GM11168 (cell line): ENCODE measurements around the gene SNAP47.

ENCODE experiments used
- in situ Hi-C: fragments of 300-500 bp; cut with MboI; formaldehyde crosslinking; loops from one replicate; pipeline ENCODE4 v1.12.0; 2022; ENCODE audit warnings: low sequenced_read_pairs; ENCODE audit not compliant: unreplicated experiment

The SNAP47 gene

GRCh38 chr1:227748496-227749182 is 13.4 kb downstream of the SNAP47 start:
- in situ Hi-C loops, result no loop called here

- in situ Hi-C loops, result no loop called here
Observed at GRCh38 chr1:227749225-227749624, 14.0 kb downstream of the SNAP47 start.

GRCh38 chr1:227749916-227750710 is 14.9 kb downstream of the SNAP47 start:
- in situ Hi-C loops, result loop anchor here (25.0 kb wide), 1 partner anchor 187 kb away; the partner anchor contains the start of gene WNT9A

- in situ Hi-C loops, result loop anchor here (25.0 kb wide), 1 partner anchor 183 kb away; the partner anchor contains the start of gene WNT9A
Observed at GRCh38 chr1:227753999-227754711, 18.9 kb downstream of the SNAP47 start.

GRCh38 chr1:227754958-227755357 is 19.7 kb downstream of the SNAP47 start:
- in situ Hi-C loops, result loop anchor here (25.0 kb wide), 1 partner anchor 182 kb away; the partner anchor contains the start of gene WNT9A

- in situ Hi-C loops, result loop anchor here (25.0 kb wide), 1 partner anchor 181 kb away; the partner anchor contains the start of gene WNT9A
Observed at GRCh38 chr1:227756172-227756959, 21.1 kb downstream of the SNAP47 start.

- in situ Hi-C loops, result loop anchor here (25.0 kb wide), 1 partner anchor 180 kb away; the partner anchor contains the start of gene WNT9A
Observed at GRCh38 chr1:227757781-227758180, 22.5 kb downstream of the SNAP47 start.

- in situ Hi-C loops, result loop anchor here (25.0 kb wide), 1 partner anchor 179 kb away; the partner anchor contains the start of gene WNT9A
Observed at GRCh38 chr1:227758366-227758765, 23.1 kb downstream of the SNAP47 start.

- in situ Hi-C loops, result loop anchor here (25.0 kb wide), 1 partner anchor 178 kb away; the partner anchor contains the start of gene WNT9A
Observed at GRCh38 chr1:227759341-227760300, 24.4 kb downstream of the SNAP47 start.

- in situ Hi-C loops, result loop anchor here (25.0 kb wide), 1 partner anchor 177 kb away; the partner anchor contains the start of gene WNT9A
Observed at GRCh38 chr1:227760377-227760776, 25.1 kb downstream of the SNAP47 start.

- in situ Hi-C loops, result loop anchor here (25.0 kb wide), 1 partner anchor 176 kb away; the partner anchor contains the start of gene WNT9A
Observed at GRCh38 chr1:227761621-227762230, 26.5 kb downstream of the SNAP47 start.

GRCh38 chr1:227762231-227762911 is 27.1 kb downstream of the SNAP47 start:
- in situ Hi-C loops, result loop anchor here (25.0 kb wide), 1 partner anchor 175 kb away; the partner anchor contains the start of gene WNT9A

GRCh38 chr1:227763246-227764018 is 28.2 kb downstream of the SNAP47 start:
- in situ Hi-C loops, result loop anchor here (25.0 kb wide), 1 partner anchor 174 kb away; the partner anchor contains the start of gene WNT9A

GRCh38 chr1:227764019-227764391 is 28.8 kb downstream of the SNAP47 start:
- in situ Hi-C loops, result loop anchor here (25.0 kb wide), 1 partner anchor 173 kb away; the partner anchor contains the start of gene WNT9A

GRCh38 chr1:227765261-227766014 is 30.2 kb downstream of the SNAP47 start:
- in situ Hi-C loops, result loop anchor here (25.0 kb wide), 1 partner anchor 172 kb away; the partner anchor contains the start of gene WNT9A
